GM18870 (cell line): ENCODE data around the gene HNRNPDL.
"Not testable (repeated sequence)": the region's sequence is repeated elsewhere in the genome, so short reads cannot be mapped to it uniquely, and the experiment has no call there.

ENCODE experiments used
- ATAC-seq: cut with Tn5 transposase; IDR thresholded peaks from one replicate; pipeline ENCODE4 v1.9.1; 2021; ENCODE audit warnings: moderate library complexity; ENCODE audit not compliant: unreplicated experiment

Gene HNRNPDL

GRCh38 chr4:82430193-82430963 lies at the start of gene HNRNPDL, which contains the start of gene ENOPH1:
Gene HNRNPDL, minus strand, starts transcription at chr4:82430462. Its CDS starts 772 bp downstream, at chr4:82429690.
Gene ENOPH1, plus strand, starts transcription at chr4:82430590. Its CDS starts 240 bp downstream, at chr4:82430830.
- peak; percentile 80 for ATAC-seq

- ATAC-seq, result no peak
Observed at GRCh38 chr4:82479562-82479961, 49.3 kb upstream of the HNRNPDL start.

GRCh38 chr4:82477469-82477868 lies 47.2 kb upstream of the HNRNPDL start:
- ATAC-seq, result not testable (repeated sequence)

- ATAC-seq, result not testable (repeated sequence)
Observed at GRCh38 chr4:82475931-82476330, 45.7 kb upstream of the HNRNPDL start.

GRCh38 chr4:82473621-82474164 lies 43.4 kb upstream of the HNRNPDL start:
- no peak for ATAC-seq

GRCh38 chr4:82473080-82473479 lies 42.8 kb upstream of the HNRNPDL start:
- not testable (repeated sequence) for ATAC-seq

- ATAC-seq, result no peak
Observed at GRCh38 chr4:82469791-82470345, 39.6 kb upstream of the HNRNPDL start.

- no peak for ATAC-seq
Observed at GRCh38 chr4:82467471-82467870, 37.2 kb upstream of the HNRNPDL start.

- no peak for ATAC-seq
Observed at GRCh38 chr4:82463221-82463620, 33.0 kb upstream of the HNRNPDL start.

GRCh38 chr4:82462415-82462831 lies 32.2 kb upstream of the HNRNPDL start:
- ATAC-seq, result no peak

GRCh38 chr4:82461710-82462109 lies 31.4 kb upstream of the HNRNPDL start:
- ATAC-seq, result no peak

- ATAC-seq, result no peak
Observed at GRCh38 chr4:82458729-82459128, 28.5 kb upstream of the HNRNPDL start.

- no peak for ATAC-seq
Observed at GRCh38 chr4:82457266-82457665, 27.0 kb upstream of the HNRNPDL start.

- no peak for ATAC-seq
Observed at GRCh38 chr4:82452026-82452425, 21.8 kb upstream of the HNRNPDL start.

GRCh38 chr4:82450966-82451755 lies 20.9 kb upstream of the HNRNPDL start:
- no peak for ATAC-seq

- no peak for ATAC-seq
Observed at GRCh38 chr4:82447886-82448285, 17.6 kb upstream of the HNRNPDL start.

GRCh38 chr4:82439088-82439487 lies 8.8 kb upstream of the HNRNPDL start:
- ATAC-seq, result no peak

GRCh38 chr4:82437285-82438005 lies 7.2 kb upstream of the HNRNPDL start:
- no peak for ATAC-seq

GRCh38 chr4:82436780-82437179 lies 6.5 kb upstream of the HNRNPDL start:
- no peak for ATAC-seq

GRCh38 chr4:82436130-82436529 lies 5.9 kb upstream of the HNRNPDL start:
- ATAC-seq, result no peak

- ATAC-seq, result no peak
Observed at GRCh38 chr4:82434949-82435348, 4.7 kb upstream of the HNRNPDL start.
